HepG2 (cell line): ENCODE measurements around the gene TTBK1. TPM values are rescaled to one million over a fixed set of nuclear protein-coding genes. Genes with fewer than 3 reads are reported as not detected.
A peak's percentile ranks its signal among the peaks of the same experiment; 100 is the strongest.

Experiments used
- BRD4 ChIP-seq: sonication (generic); formaldehyde crosslinking; IDR thresholded peaks from 2 replicates; pipeline ENCODE4 v1.4.0; 2020; ENCODE audit warnings: missing genetic modification reagents
- CBX5 ChIP-seq: sonication (generic); formaldehyde crosslinking; IDR thresholded peaks from 2 replicates; pipeline ENCODE4 v1.4.0; 2020; ENCODE audit warnings: missing genetic modification reagents, borderline replicate concordance
- CTCF ChIP-seq: sonication (generic); formaldehyde crosslinking; IDR thresholded peaks from 2 replicates; pipeline ENCODE4 v1.5.0; 2020; ENCODE audit warnings: mild to moderate bottlenecking, missing genetic modification reagents, moderate library complexity
- GFI1 ChIP-seq: sonication (generic); formaldehyde crosslinking; IDR thresholded peaks from 2 replicates; pipeline ENCODE4 v1.5.0; 2020; ENCODE audit warnings: missing genetic modification reagents, mild to moderate bottlenecking, borderline replicate concordance
- HNRNPK ChIP-seq: fragments of 200-400 bp; formaldehyde crosslinking; IDR thresholded peaks from 2 replicates; pipeline ENCODE4 v1.6.1; 2018; ENCODE audit warnings: low read length, low read depth, moderate library complexity, mild to moderate bottlenecking; ENCODE audit not compliant: poor library complexity, severe bottlenecking
- KDM2A ChIP-seq: sonication (generic); formaldehyde crosslinking; IDR thresholded peaks from 2 replicates; pipeline ENCODE4 v1.4.0; 2020; ENCODE audit warnings: low read depth, missing genetic modification reagents, borderline replicate concordance
- KDM4B ChIP-seq: sonication (generic); formaldehyde crosslinking; IDR thresholded peaks from 2 replicates; pipeline ENCODE4 v1.4.0; 2020; ENCODE audit warnings: missing genetic modification reagents
- KIAA2018 ChIP-seq: sonication (generic); formaldehyde crosslinking; IDR thresholded peaks from 2 replicates; pipeline ENCODE4 v1.5.0; 2020; ENCODE audit warnings: mild to moderate bottlenecking, missing genetic modification reagents, borderline replicate concordance
- NR0B2 ChIP-seq: sonication (generic); formaldehyde crosslinking; IDR thresholded peaks from 2 replicates; pipeline ENCODE4 v1.4.0; 2020; ENCODE audit warnings: mild to moderate bottlenecking, missing genetic modification reagents
- RBM39 ChIP-seq: fragments of 200-400 bp; formaldehyde crosslinking; IDR thresholded peaks from one replicate; pipeline ENCODE4 v1.6.1; 2018; ENCODE audit warnings: antibody characterized with exemption, mild to moderate bottlenecking, low read depth, low read length; ENCODE audit not compliant: poor library complexity, severe bottlenecking
- RELA ChIP-seq: sonication (generic); formaldehyde crosslinking; IDR thresholded peaks from 2 replicates; pipeline ENCODE4 v1.4.0; 2020; ENCODE audit warnings: missing genetic modification reagents
- TOPORS ChIP-seq: sonication (generic); formaldehyde crosslinking; IDR thresholded peaks from 2 replicates; pipeline ENCODE4 v1.8.0; 2023; ENCODE audit warnings: mild to moderate bottlenecking, missing genetic modification reagents
- ZFY ChIP-seq: sonication (generic); formaldehyde crosslinking; IDR thresholded peaks from 2 replicates; pipeline ENCODE4 v1.4.0; 2020; ENCODE audit warnings: missing genetic modification reagents
- ZKSCAN8 ChIP-seq: IDR thresholded peaks from 2 replicates; pipeline ENCODE4 v1.6.1; 2016; ENCODE audit warnings: borderline replicate concordance, missing genetic modification reagents, missing compliant biosample characterization
- ZMAT3 ChIP-seq: sonication (generic); formaldehyde crosslinking; conservative IDR thresholded peaks from 2 replicates; pipeline ENCODE4 v1.7.0; 2021; ENCODE audit warnings: missing genetic modification reagents
- ZNF547 ChIP-seq: sonication (generic); formaldehyde crosslinking; IDR thresholded peaks from 2 replicates; pipeline ENCODE4 v1.5.1; 2020; ENCODE audit warnings: mild to moderate bottlenecking, missing genetic modification reagents
- ZNF605 ChIP-seq: sonication (generic); formaldehyde crosslinking; IDR thresholded peaks from 2 replicates; pipeline ENCODE4 v1.8.0; 2022; ENCODE audit warnings: mild to moderate bottlenecking, missing genetic modification reagents
- ZNF766 ChIP-seq: sonication (generic); formaldehyde crosslinking; IDR thresholded peaks from 2 replicates; pipeline ENCODE4 v1.5.0; 2020; ENCODE audit warnings: missing genetic modification reagents, borderline replicate concordance
- ZNF839 ChIP-seq: sonication (generic); formaldehyde crosslinking; IDR thresholded peaks from 2 replicates; pipeline ENCODE4 v1.4.0; 2020; ENCODE audit warnings: missing genetic modification reagents, mild to moderate bottlenecking, borderline replicate concordance
- polyA plus RNA-seq, 8 experiments: library from polyadenylated mRNA; depleted of rRNA in 3 of 8; stranded (reverse) in 7 of 8; unstranded in 1 of 8; fragments of >200 nt; fragmentation: Illumina TruSeq in 4 of 8; extraction: Trizol in 4 of 8; gene quantifications; 2 replicates each; pipeline versions ENCODE4 v1.2.1 to v1.2.3, GENCODE V29; 2011 to 2016; ENCODE audit warnings: low read depth in 4 of 8, missing spikeins in 1 of 8, mixed read lengths in 1 of 8; ENCODE audit not compliant: insufficient read depth in 1 of 8
- total RNA-seq, 5 experiments: library from RNA; depleted of rRNA; stranded (reverse); fragments of >200 nt; fragmentation: Illumina TruSeq; extraction: Trizol; gene quantifications; 2 replicates each; pipeline ENCODE4 v1.2.3, GENCODE V29; 2016; ENCODE audit warnings: low read depth in 1 of 5

The TTBK1 gene
- total and polyA plus RNA-seq, 2 of the 13 experiments (the other 11 are each of a cell fraction or from before 2014, with no cell fraction given), result 0.24 to 0.33 TPM

DNA sequence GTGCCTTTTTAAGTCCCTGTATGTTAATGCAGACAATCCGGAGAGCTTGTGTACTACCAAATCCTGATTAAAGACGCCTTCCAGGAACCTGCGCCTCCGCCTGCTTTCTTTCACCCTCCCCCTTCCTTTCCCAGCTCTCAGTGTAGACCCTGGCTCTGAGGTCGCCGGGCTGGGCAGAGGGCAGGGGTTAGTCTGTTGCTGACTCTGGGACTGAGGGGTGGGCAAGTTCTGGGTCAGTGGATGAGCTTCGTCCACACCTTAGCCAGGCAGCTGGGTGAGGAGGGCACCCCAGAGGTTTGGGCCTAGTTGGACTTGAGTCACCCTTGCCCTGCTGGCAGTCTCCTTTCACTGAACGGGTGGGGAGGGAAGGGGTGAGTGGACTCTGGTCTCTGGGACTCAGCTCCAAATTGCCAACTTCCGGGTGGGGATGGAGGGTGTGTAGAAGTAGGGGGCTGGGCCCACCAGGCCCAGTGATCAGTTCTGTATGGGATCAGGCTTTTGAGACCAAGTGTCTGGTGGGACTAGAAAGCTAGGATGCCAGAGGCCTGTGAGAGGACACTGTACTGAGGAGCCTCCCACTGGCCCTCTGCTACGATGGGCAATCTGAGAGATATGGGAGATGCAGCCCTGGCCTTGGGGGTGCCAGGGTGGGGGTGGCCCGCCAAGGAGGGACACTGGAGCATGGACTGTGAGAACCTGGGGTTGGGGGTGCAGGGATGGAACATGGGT lies 33.5 kb downstream of the TTBK1 start (continued):
- TF ChIP-seq NR0B2 (CRISPR knock-in tag) (0 out of 2 replicates have a peak, but pooled peaks have one; percentile 17), HNRNPK (no peak), ZNF547 (CRISPR knock-in tag) (peak; percentile 40; the same call in 1 of the 2 replicates), ZNF839 (CRISPR knock-in tag) (0 out of 2 replicates have a peak, but pooled peaks have one; percentile 44), ZNF605 (CRISPR knock-in tag) (peak; percentile 80), KIAA2018 (CRISPR knock-in tag) (no peak), ZFY (CRISPR knock-in tag) (peak; percentile 88), KDM2A (CRISPR knock-in tag) (0 out of 2 replicates have a peak, but pooled peaks have one; percentile 48), ZNF766 (no peak), BRD4 (CRISPR knock-in tag) (peak; percentile 93; the same call in 1 of the 2 replicates), TOPORS (CRISPR knock-in tag) (0 out of 2 replicates have a peak, but pooled peaks have one; percentile 23), GFI1 (CRISPR knock-in tag) (peak; percentile 43; the same call in 1 of the 2 replicates), KDM4B (CRISPR knock-in tag) (0 out of 2 replicates have a peak, but pooled peaks have one; percentile 26), ZMAT3 (peak; percentile 60), RELA (CRISPR knock-in tag) (no peak), RBM39 (peak; percentile 92), CTCF (CRISPR knock-in tag) (no peak), ZKSCAN8 (CRISPR knock-in tag) (peak; percentile 66; the same call in 1 of the 2 replicates), CBX5 (CRISPR knock-in tag) (peak; percentile 77)
